ENCODE results near the gene GNRHR.

GNRHR gene

DNA sequence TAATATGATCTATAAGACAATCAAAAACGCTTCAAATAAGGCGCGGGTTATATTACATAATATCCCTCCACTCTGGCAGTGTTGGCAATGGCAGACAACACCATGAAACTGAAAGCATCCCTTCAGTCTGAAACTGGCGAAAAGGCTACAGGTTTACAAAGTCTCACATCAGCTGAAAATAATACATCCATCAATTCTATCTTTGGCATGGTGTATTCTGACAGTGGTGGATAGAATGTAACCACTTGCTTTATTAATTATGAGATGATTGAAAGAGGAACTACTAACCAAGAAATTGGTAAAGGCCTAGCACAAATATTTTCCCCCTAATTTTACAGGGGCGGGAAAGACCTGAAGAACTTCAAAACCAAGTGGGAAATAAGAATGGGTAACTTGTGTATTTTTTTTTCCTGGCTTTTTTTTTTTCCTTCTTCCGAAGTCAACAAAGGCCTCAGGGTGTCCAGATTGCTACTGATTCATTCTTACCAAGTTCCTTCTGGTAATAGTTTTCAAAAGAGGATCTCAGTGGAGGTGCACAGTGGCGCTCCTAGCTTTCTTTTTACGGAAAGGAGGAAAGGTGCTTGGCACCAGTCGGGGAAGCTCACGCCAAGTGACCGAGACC lies 54.0 kb downstream of the GNRHR start:
- peak; percentile 25 for DNase-seq (ENCODE audit: low spot score)

DNA sequence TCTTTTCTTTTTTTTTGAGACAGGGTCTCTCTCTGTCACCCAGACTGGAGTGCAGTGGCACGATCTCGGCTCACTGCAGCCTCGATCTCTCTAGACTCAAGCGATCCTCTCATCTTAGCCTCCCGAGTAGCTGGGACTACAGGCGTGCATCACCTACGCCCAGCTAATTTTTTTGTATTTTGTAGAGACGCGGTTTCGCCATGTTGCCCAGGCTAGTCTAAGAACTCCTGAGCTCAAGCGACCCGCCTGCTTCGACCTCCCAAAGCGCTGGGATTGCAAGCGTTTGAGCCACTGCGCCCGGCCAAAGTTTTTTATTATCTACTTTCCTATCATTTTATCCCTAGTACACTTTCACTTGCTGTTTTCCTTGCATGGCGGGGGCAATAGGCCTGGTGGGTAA lies 54.6 kb downstream of the GNRHR start:
- DNase-seq (ENCODE audit: low spot score) = no peak

DNA sequence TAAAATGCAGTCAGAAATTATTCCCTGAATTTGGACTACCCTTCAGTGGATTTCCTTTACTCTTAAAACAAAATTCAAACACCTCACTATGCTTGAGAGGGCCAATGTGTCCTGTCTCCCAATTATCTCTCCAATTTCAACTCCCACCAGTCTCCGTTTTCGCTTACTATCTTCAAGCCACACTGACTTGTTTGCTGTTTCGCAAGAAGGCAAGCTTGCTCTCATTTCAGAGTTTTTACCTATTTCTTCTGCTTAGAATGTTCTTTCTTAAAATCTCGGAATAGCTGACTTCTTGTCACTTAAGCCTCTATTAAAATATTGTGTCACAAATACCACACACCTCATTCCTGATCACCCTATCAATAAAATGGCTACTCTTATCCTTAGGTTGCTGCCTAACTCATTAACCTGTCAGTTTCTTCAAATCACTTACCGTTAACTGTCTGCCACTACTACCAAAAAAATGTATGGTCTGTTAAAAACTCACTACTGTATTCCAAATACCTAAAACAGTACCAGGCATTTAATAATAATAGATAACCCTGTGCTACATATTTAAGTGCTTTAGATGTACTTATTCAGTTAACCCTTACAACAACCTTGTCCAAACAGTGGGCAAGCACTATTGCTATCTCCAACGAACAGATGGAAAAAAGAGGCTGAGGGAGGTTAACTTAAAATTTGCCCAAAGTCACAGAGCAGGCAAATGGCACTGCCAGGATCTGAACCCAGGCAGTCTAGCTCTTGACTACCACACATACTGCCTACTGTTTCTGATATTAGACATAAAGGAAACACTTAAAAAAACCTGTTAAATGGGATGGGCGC lies 56.1 kb downstream of the GNRHR start:
- DNase-seq (ENCODE audit: low spot score) = no peak

DNA sequence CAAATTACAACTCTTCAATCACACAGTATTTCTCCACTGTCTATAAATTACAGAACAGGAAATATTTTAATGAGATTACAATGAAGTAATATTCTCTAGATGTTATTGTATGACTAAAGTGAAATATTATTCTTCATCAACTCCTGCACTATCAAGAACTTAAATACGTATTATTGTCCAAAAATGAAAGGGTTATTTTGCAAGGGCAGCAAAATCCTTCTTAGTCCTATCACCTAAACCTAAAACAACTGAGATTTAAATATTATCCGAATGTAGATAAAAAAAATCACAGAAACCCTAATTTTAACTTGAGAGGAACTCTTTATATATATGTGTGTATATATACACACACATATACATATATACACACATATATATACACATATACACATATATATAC lies 58.1 kb downstream of the GNRHR start:
- no peak for DNase-seq (ENCODE audit: low spot score)

DNA sequence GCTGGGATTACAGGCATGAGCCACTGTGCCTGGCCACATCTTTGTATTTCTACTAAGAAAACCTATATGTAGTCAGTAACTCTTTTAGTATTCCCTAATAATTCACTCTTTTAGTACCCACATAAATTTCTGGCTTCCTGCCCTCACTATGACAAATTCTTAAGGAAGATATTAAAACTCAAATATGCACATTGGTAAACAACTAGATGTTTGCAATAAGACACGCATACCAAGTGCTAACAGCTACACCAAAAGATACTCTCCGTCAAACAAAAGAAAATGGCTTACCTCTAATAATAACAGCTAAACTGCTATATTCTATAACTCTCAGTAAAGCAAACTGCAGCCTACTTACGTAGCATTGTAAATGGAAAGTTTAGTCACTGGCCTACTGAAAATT lies 59.5 kb downstream of the GNRHR start:
- DNase-seq (ENCODE audit: low spot score) = no peak

DNA sequence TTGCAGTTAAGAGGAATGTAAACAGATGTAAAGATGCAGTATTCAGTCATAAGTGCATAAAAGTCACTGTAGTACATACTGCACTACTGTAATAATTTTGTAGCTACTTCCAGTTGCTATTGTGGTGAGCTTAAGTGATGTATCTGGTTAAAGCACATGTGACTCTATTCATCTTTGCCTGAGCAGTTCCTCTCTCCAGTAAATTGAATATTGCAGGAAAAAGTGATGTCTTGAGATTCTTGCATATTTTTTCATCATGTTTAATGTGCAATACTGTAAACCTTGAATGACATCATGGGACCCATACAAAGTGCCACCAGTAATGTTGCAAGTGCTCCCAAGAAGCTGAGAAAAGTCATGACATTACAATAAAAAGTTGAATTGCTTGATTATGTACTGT lies 62.9 kb downstream of the GNRHR start:
- no peak for DNase-seq (ENCODE audit: low spot score)
